ENCODE data around the gene ANAPC10.
"Not testable (repeated sequence)": the region's sequence is repeated elsewhere in the genome, so short reads cannot be mapped to it uniquely, and the experiment has no call there.

The ANAPC10 gene

DNA sequence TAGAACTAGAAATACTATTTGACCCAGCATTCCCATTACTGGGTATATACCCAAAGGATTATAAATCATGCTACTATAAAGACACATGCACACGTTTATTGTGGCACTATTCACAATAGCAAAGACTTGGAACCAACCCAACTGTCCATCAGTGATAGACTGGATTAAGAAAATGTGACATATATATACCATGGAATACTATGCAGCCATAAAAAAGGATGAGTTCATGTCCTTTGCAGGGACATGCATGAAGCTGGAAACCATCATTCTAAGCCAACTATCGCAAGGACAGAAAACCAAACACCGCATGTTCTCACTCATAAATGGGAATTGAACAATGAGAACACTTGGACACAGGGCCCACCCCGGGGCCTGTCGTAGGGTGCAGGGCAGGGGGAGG lies 97.3 kb downstream of the ANAPC10 start:
- DNase-seq = not testable (repeated sequence)

DNA sequence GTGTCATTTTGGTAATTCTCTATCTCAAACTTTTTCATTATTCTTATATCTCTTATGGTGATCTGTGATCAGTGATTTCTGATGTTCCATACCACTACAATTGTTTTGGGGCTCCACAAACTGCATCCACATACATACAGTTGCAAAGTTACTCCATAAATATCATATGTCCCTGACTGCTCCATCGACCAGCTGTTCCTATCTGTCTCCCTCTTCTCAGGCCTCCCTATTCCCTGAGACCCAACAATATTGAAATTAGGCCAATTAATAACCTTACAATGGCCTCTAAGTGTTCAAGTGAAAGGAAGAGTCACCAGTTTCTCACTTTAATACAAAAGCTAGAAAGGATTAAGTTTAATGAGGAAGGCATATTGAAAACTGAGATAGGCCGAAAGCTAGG lies 108.7 kb downstream of the ANAPC10 start:
- DNase-seq = no peak

DNA sequence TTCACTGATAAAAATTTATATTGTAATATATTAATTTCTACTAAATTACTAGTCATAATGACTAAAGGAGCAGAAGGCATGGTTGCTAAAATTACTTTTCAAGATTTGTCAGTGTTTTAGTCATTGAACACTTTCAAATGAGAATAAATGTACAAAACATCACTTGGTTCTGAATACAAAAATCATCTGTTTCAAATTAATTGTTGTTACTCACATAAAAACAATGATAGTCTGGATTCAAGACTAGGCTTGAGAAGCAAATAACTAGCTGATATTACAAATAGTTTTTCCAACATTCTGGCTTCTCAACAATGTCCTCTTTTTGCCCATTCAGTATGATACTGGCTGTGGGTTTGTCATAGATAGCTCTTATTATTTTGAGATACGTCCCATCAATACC lies 112.5 kb downstream of the ANAPC10 start:
- no peak for DNase-seq

DNA sequence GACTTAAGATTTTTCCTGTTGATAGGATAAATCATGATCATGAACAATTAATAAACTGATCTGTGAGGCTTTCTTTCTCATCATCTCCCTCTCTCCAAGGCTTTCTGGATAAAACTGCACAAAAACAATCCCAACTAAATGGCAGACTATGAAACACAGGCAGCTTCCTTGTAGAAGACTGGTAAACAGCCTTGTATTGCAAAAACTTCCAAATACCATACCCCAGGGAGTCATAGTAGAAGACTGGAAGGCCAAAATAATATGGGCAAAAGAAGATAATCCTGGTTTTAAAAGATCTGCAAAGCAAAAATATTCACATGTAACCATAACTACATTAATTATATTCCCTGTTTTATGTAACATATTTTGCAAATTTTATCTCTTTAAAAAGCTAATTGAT lies 113.0 kb downstream of the ANAPC10 start:
- DNase-seq = no peak

DNA sequence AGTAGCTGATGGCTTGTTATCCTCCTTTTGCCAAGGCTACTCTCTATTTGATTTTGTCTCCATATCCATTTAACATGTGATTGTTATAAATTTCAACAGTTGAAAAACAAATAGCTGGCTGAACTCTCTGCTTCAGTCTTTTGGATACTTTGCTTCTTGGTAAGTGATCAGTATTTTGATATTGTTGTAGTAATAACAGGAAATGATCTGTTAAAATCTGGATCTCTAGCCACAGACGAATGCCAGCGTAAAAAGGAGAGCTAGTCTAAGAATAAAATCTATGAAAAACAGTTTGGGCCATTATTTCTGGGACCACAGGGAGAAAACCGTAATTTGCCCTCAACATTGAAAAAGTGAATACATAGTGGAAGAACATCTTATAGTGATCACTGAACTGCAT lies 113.8 kb downstream of the ANAPC10 start:
- DNase-seq = no peak

DNA sequence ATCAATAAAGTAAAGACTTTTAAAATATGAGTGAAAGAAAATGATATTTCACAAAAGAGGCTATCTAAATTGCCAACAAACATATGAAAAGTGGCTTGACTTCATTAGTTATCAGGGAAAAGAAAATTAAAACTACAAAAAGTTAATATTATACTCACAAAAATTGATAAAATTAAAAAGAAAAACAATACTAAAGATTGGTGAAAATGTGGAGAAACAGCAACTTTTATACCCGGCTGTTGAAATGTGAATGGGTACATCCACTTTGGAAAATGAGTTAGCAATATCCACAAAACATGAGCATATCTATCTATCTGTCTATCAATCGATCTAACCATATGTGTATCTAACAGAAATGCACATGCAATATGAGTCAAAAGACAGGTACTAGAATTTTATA lies 122.3 kb downstream of the ANAPC10 start:
- no peak for DNase-seq

DNA sequence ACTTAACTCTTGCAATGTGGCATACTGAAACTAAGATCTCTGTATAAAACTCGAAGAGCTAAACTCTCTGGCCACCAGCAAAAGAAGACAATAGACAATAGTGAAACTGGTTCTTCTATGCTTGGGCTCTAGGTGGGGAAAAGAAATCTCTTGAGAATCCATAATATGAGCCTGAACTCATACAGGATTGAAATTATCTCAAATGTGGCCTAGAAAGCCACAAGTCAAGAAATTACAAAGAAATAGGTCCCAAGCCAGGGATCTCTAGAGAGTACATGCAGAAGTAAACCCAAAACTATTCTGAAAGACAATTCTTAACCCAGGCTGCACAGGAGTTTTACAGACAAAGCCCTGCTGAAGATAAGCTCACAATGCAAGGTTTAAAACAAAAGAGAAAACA lies 127.4 kb downstream of the ANAPC10 start:
- no peak for DNase-seq

DNA sequence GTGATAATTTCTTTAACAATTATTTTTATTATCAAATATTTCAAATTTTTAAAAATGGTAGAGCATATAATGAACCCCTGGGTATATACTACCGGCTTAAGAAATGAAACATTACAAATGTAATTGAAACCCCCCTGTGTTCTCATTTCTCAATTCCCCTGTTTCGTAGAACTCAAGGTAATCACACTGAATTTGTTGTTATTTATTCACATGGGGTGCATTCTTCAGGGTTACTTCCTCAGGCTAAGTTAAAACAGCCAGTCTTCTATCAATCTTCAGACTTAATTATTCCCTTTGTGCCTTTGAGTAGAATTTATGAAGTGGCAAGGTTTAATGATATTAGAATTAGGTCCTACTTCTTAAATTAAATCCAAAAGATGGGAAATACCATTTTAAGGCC lies 128.2 kb downstream of the ANAPC10 start:
- no peak for DNase-seq

DNA sequence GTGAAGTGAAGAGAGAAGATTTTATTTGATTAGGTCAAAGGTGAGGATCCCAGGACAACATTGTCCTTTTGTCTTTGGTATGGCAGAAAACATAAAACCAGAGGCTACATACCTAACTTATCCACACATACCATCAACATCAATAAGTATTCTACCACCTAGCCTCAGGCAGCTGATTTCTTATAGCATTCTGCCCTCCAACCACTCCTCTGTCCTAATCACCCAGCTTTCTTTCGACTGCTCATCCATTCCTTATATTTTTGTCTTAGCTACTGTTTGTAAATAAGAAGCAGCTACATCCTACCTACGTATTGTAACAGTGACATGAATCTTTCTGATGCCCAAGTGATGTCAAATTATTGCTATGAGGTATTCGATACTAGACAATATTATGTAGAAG lies 129.4 kb downstream of the ANAPC10 start:
- no peak for DNase-seq

DNA sequence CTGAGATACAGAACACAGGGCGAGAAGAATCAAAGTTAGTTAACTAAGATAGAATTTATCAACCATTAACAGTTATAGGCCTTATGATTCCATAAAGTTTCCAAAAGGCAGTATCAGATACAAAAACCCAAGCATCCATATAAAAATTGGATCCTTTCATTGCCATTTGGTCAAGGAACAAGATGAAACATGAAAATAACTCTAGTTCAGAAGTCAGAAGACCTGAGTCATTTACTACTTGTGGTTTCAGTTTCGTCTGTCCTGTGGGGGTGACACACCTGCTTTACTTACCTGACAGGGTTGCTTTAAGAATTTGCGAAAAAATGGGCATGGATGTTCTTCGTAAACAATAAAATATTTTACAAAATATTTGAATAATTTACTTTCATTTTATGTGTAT lies 130.8 kb downstream of the ANAPC10 start:
- DNase-seq = no peak

DNA sequence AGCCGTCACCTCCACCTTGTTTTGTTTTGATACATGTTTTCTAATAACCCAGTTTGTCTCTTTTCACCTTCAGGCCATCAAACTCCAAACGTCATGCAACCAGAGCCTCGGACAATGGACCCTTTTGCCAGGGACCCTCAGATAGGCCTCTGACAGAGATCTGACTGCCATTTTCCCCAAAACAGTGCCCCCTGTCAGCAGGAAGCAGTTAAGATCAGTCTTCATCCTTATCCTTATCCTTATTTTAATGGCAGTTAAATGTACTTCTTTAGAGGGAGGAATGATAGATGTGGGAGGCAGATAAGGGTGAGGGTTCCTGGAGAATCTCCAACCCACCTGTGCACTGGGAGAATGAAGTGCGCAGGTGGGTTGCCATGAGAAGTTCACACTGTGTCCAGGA lies 135.7 kb downstream of the ANAPC10 start:
- DNase-seq = no peak

DNA sequence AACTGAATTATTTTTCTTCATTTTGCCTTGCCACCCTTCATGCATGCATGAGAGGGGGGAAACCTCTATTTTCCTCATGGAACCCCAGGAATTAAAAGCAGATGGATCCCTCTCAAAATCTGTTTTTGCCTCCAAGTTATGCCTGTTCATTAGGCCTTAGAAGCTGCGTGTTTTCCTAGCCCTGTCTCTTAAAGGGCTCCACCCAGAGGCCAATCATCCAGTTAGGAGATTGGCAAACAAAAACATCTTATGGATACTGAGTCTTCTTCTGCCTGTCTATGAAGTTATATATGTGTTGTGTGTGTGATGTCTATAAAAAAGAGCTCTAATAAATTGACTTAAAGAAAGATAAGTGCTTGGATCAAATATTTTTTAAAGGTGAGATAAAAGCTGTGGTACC lies 142.9 kb downstream of the ANAPC10 start:
- no peak for DNase-seq

DNA sequence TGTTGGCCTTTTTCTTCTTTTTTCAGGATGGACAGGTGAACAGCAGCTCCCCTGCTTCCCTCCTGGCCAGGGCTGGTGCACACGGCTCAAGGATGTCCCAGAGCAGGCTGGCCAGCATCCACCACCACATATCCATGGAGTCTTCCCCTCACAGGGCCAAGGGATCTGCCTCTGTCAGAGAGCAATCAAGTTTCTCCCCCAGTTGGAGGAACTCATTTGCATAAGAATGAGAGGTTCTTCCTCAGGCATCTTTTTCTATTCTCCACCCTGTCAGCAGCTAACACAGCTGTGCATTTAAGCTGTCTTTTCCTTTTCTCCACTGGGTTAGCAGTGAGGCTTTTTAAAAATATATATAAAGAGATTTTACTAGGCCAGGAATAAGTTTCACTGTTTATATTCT lies 143.8 kb downstream of the ANAPC10 start:
- no peak for DNase-seq

DNA sequence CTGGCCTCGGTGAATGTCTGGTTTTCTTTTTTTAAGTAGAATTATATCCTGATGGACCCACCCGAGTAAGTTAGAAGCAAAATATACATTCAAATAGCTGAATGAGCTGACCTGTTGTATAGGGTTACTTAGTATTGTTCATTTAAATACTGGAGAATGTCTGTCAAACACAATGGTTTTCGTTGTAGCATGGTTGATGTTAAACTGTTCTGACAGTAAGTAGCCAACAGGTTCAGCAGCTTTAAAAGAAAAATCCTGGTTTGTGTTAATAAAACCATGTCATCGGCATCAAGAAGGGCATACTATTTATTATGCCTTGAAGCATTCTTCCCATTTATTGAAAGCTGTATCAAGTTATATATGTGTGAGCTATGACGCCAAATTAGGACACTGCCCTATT lies 149.6 kb downstream of the ANAPC10 start:
- DNase-seq = no peak

DNA sequence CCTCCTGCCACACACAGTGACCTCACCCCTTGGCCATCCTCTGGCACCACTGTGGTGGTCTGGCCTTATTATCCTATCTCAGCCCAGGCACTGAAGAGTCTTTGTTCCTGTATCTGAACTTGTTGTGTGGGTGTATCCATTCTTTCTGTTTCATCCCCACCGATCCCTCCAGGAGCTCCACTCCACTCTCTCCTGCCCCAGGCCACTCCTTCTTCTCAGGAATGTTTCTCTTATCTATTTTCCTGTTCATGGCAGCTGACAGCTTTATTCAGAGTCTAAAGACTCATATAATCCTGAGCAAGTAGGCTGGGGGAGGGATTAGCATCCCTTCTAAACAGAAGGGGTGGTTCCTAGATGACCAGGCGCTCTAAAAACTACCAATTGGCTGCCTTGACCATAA lies 150.0 kb downstream of the ANAPC10 start:
- no peak for DNase-seq
